HG03196 (cell line): ENCODE data around the gene TMEM143.
"Not testable (repeated sequence)": the region's sequence is repeated elsewhere in the genome, so short reads cannot be mapped to it uniquely, and the experiment has no call there.

Experiments
- ATAC-seq: cut with Tn5 transposase; IDR thresholded peaks from one replicate; pipeline ENCODE4 v1.9.1; 2021; ENCODE audit not compliant: unreplicated experiment

Gene TMEM143

GRCh38 chr19:48363810-48364597 is at the start of gene TMEM143, which contains the start of gene SYNGR4:
TMEM143 (minus strand) TSS chr19:48363940; CDS start chr19:48363920, 20 bp downstream.
SYNGR4 (plus strand) TSS chr19:48364367; CDS start chr19:48365843, 1,476 bp downstream.
- peak; percentile 81 for ATAC-seq

- ATAC-seq, result no peak
Measured at GRCh38 chr19:48405850-48406249, 42.1 kb upstream of the TMEM143 start.

- ATAC-seq, result no peak
Measured at GRCh38 chr19:48405010-48405659, 41.4 kb upstream of the TMEM143 start.

DNA sequence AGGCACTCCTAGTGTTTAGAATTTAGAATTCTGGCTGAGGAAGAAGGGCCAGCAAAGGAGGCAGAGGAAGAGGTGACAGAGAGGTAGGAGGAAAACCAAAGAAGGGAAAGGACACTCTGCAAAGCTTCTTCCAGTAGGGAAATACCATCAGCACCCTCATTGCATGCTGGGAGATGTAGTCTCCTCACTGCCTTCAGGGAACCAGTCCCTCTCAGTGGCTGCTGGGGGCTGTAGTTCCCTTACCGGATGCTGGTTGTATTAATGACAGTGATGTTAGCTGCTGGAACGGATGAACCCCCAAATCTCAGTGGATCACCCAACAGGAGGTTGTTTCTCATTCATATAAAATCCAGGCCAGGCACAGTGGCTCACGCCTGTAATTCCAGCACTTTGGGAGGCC is 39.9 kb upstream of the TMEM143 start:
- ATAC-seq, result peak; percentile 58

DNA sequence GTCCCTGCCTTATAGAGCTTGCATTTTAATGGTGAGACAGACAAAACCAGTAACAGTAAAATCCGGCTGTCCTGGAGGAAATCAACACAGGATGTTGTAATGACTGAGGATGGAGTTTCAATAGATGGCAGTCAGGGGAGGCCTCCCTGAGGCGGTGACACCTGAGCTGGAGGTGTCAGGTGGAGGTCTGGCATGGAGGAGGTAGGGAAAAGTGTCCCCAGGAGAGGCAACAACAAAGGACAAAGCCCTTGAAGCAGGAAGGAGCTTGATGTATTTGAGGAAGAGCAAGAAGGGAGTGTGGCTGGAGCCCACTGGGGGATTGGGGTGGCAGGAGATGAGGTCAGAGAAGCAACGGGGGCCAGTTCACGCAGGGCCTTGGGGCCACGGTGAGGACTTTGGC is 37.5 kb upstream of the TMEM143 start:
- no peak for ATAC-seq

GRCh38 chr19:48400018-48400742 is 36.4 kb upstream of the TMEM143 start:
- ATAC-seq, result no peak

- ATAC-seq, result peak; percentile 48
Measured at GRCh38 chr19:48398375-48399235, 34.9 kb upstream of the TMEM143 start.

DNA sequence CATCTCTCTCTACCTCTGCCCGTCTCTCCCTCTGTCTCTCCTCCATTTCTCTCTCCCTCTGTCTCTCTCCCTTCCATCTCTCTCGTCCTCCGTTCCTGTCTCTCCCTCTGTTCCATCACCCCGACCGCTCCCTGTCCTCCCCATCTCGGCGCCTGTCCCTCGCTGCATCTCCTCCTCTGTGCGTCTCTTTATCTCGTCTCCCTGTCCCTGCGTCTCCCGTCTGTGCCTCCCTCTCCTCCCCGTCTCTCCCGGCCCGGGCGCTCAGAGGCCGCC is 34.3 kb upstream of the TMEM143 start:
- no peak for ATAC-seq

DNA sequence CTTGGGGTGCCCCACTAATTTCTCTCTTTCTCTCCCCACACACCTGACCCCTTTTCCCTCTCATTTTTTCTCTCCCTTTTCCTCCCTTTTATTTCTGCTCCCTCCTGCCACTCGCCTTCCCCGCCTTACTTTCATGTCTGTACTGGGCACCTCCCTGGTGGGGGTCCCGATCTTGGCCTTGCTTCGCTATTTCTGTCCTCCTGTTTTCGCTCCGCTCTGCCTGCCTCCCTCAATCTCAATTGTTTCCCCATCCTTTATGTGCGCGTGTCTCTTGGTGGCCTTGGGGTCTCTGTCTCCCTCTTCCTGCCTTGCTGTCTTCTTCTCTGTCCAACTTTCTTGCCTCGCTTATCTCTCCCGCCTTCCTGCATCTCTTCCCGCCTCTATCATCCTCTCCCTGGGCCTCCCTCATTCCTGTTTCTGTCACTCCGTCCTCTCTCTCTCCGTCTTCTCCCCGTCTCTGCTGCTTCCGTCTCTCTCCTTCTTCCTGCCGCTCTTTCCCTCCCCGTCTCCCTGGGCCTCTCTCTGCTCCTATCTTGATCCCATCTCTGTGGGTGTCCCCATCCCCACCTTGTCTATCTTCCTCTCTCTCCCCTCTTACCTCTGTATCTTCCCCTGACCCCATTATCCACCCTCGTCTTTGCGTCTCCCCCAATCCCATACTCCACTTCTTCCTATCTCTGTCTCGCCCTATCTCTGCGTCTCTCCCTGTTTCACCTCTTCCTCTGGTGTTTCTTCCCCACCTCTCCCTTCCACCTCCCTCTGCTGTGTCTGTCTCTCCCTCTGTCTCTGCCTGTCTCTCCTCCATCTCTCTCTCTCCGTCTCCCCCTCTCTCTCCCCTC is 33.7 kb upstream of the TMEM143 start:
- no peak for ATAC-seq

GRCh38 chr19:48396824-48397176 is 33.1 kb upstream of the TMEM143 start:
- ATAC-seq, result no peak

GRCh38 chr19:48396016-48396823 is 32.5 kb upstream of the TMEM143 start:
- ATAC-seq, result no peak

- no peak for ATAC-seq
Measured at GRCh38 chr19:48395499-48395898, 31.8 kb upstream of the TMEM143 start.

DNA sequence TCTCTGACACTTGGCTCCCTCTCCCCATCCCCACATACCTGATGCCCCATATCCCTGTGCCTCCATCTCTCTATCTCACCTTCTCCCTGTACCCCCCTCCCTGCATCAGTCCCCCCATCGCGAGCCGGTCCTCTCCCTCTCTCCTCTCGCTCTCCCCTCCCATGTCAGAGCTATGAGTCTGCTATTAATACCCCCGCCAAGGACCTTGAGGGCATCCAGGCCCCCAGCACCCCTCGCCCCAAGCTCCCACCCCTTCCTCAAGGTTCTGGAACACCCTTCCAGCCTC is 31.4 kb upstream of the TMEM143 start:
- ATAC-seq, result no peak

- ATAC-seq, result no peak
Measured at GRCh38 chr19:48394331-48395169, 30.8 kb upstream of the TMEM143 start.

DNA sequence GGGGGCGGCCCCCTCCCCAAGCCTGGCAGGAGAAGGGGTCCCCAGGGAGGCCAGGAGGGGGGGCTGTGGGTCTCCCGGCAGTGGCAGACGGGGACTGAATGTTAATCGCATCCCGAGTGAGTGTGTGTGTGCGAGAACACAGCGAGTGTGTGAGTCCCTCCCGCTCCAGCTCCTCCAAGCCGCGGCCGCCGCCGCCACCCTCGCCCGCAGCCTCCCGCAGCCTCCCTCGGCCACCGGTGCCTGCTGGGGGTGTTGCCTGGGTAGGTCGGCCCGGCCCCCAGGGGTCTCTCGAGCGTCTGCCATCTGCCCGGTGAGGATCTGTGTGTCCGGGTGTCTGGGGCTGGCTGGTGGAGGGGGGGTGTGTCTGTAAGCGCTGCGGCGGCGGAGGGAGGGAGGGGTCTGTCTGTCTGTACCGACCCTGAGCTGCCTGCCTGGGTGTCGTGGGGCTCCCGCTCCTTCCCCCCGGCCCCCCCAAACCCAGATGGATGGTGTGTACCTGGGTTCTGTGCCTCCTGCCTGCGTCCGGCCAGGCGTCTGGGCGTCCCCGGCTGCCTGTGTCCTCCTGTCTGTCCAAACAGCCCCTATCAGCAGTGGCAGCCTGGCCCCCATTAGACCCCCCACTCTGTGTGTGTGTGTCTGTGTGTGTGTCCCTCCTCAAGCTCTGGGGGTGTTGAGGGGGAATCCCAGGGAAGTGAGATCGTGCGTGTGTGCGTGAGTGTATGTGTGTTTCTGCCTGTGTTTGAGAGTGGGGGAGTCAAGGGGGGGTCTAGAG is 30.0 kb upstream of the TMEM143 start, which contains the start of gene GRIN2D:
TSS of gene GRIN2D (plus strand) at position 110 of the 772 bp plus-strand sequence. CDS start 4,725 bp downstream, outside the sequence.
- ATAC-seq, result no peak

GRCh38 chr19:48392860-48393558 is 29.3 kb upstream of the TMEM143 start:
- ATAC-seq, result no peak

DNA sequence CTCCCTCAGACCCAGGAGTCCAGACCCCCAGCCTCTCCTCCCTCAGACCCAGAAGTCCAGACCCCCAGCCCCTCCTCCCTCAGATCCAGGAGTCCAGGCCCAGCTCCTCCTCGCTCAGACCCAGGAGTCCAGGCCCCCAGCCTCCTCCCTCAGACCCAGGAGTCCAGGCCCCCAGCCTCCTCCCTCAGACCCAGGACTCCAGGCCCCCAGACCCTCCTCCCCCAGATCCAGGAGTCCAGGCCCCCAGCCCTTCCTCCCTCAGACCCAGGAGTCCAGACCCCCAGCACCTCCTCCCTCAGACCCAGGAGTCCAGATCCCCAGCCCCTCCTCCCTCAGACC is 28.2 kb upstream of the TMEM143 start:
- not testable (repeated sequence) for ATAC-seq
